Liver (tissue), 9 donors: ENCODE data around the gene ADO. TPM values are rescaled to one million over a fixed set of nuclear protein-coding genes. Genes with fewer than 3 reads are reported as not detected.

Source experiments
- DNase-seq: peaks from one replicate; pipeline ENCODE4 v3.0.0-alpha.2; 2017; ENCODE audit warnings: low spot score
- H3K27ac ChIP-seq, 2 donors: one replicate each; pipeline ENCODE4 v1.7.0; 2013; ENCODE audit warnings: inconsistent platforms in 2 of 2, low read length in 2 of 2, control low read depth in 1 of 2, low read depth in 1 of 2, mild to moderate bottlenecking in 1 of 2
- H3K27me3 ChIP-seq, 4 donors: one replicate each; pipeline versions ENCODE4 v1.6.1 to v1.7.0; 2013; ENCODE audit warnings: low read length in 3 of 4, inconsistent platforms in 1 of 4, mild to moderate bottlenecking in 1 of 4, moderate library complexity in 1 of 4; ENCODE audit not compliant: control insufficient read depth in 4 of 4, insufficient read depth in 4 of 4
- H3K36me3 ChIP-seq, 4 donors: one replicate each; pipeline versions ENCODE4 v1.6.1 to v1.7.0; 2013; ENCODE audit warnings: low read length in 3 of 4, mild to moderate bottlenecking in 3 of 4, low read depth in 1 of 4, moderate library complexity in 1 of 4; ENCODE audit not compliant: control insufficient read depth in 4 of 4, insufficient read depth in 3 of 4
- H3K4me1 ChIP-seq, 4 donors: one replicate each; pipeline versions ENCODE4 v1.6.1 to v1.7.0; 2013; ENCODE audit warnings: low read length in 3 of 4, mild to moderate bottlenecking in 3 of 4, moderate library complexity in 1 of 4; ENCODE audit not compliant: control insufficient read depth in 4 of 4, insufficient read depth in 4 of 4
- H3K4me3 ChIP-seq, 3 donors: one replicate each; pipeline versions ENCODE4 v1.6.1 to v1.7.0; 2013; ENCODE audit warnings: low read length in 3 of 3, control low read depth in 1 of 3, low read depth in 1 of 3, mild to moderate bottlenecking in 1 of 3
- H3K9ac ChIP-seq, 2 donors: one replicate each; pipeline ENCODE4 v1.7.0; 2013; ENCODE audit warnings: low read length in 2 of 2, mild to moderate bottlenecking in 2 of 2, moderate library complexity in 2 of 2, control low read depth in 1 of 2, low read depth in 1 of 2
- H3K9me3 ChIP-seq, 4 donors: one replicate each; pipeline versions ENCODE4 v1.6.1 to v1.7.0; 2013; ENCODE audit warnings: low read length in 3 of 4; ENCODE audit not compliant: control insufficient read depth in 4 of 4
- ATF3 ChIP-seq: IDR thresholded peaks from 2 replicates; pipeline ENCODE4 v1.6.1; 2016; ENCODE audit warnings: antibody characterized with exemption
- CTCF ChIP-seq: fragments of 150-350 bp; IDR thresholded peaks from 2 replicates; pipeline ENCODE4 v1.5.1; 2017; ENCODE audit warnings: improper control_type of control experiment, low read depth, low read length; ENCODE audit not compliant: missing input control
- EGR1 ChIP-seq, 2 donors: IDR thresholded peaks; 2 replicates each; pipeline ENCODE4 v1.6.1; 2016 to 2018; ENCODE audit warnings: antibody characterized with exemption in 2 of 2, low read depth in 2 of 2
- FOXA1 ChIP-seq: IDR thresholded peaks from 2 replicates; pipeline ENCODE4 v1.6.1; 2016; ENCODE audit warnings: antibody characterized with exemption
- FOXA2 ChIP-seq: IDR thresholded peaks from 2 replicates; pipeline ENCODE4 v1.6.1; 2016; ENCODE audit warnings: antibody characterized with exemption
- GABPA ChIP-seq, 2 donors: IDR thresholded peaks in 1 of 2; conservative IDR thresholded peaks in 1 of 2; 2 replicates each; pipeline ENCODE4 v1.6.1; 2016; ENCODE audit warnings: antibody characterized with exemption in 2 of 2, mild to moderate bottlenecking in 1 of 2, moderate library complexity in 1 of 2
- HNF4A ChIP-seq, 2 donors: conservative IDR thresholded peaks; 2 replicates each; pipeline ENCODE4 v1.6.1; 2016; ENCODE audit warnings: antibody characterized with exemption in 2 of 2, mild to moderate bottlenecking in 2 of 2
- HNF4G ChIP-seq: IDR thresholded peaks from 2 replicates; pipeline ENCODE4 v1.6.1; 2016; ENCODE audit warnings: antibody characterized with exemption
- JUND ChIP-seq, 2 donors: IDR thresholded peaks; 2 replicates each; pipeline ENCODE4 v1.6.1; 2016; ENCODE audit warnings: antibody characterized with exemption in 2 of 2
- MAX ChIP-seq: IDR thresholded peaks from 2 replicates; pipeline ENCODE4 v1.6.1; 2016; ENCODE audit warnings: antibody characterized with exemption
- RAD21 ChIP-seq, 2 donors: IDR thresholded peaks; 2 replicates each; pipeline ENCODE4 v1.6.1; 2016; ENCODE audit warnings: antibody characterized with exemption in 2 of 2, mild to moderate bottlenecking in 2 of 2
- RXRA ChIP-seq, 2 donors: IDR thresholded peaks; 2 replicates each; pipeline ENCODE4 v1.6.1; 2017 to 2018; ENCODE audit warnings: antibody characterized with exemption in 2 of 2, mild to moderate bottlenecking in 1 of 2
- SP1 ChIP-seq: IDR thresholded peaks from 2 replicates; pipeline ENCODE4 v1.6.1; 2018; ENCODE audit warnings: antibody characterized with exemption, mild to moderate bottlenecking
- YY1 ChIP-seq: IDR thresholded peaks from 2 replicates; pipeline ENCODE4 v1.6.1; 2016; ENCODE audit warnings: antibody characterized with exemption, mild to moderate bottlenecking
- ZBTB33 ChIP-seq: IDR thresholded peaks from 2 replicates; pipeline ENCODE4 v1.6.1; 2016; ENCODE audit warnings: antibody characterized with exemption
- WGBS: extraction: QIAGEN DNeasy Blood & Tissue Kit; methylation state at CpG from one replicate; pipeline ENCODE4 v1.1.7; 2013; 5-methylcytosine and 5-hydroxymethylcytosine counted together
- polyA plus RNA-seq, 2 donors: library from polyadenylated mRNA; stranded (reverse) in 1 of 2; unstranded in 1 of 2; fragments of 200-250 nt in 1 of 2; fragments of >200 nt in 1 of 2; fragmentation: Nextera tagmentation in 1 of 2; extraction: Ambion mirVana in 1 of 2; gene quantifications; one replicate each; pipeline versions ENCODE4 v1.2.1 to v1.2.3, GENCODE V29; 2013 to 2015
- total RNA-seq, 2 donors: library from RNA; depleted of rRNA; stranded (reverse); fragments of >200 nt; gene quantifications; one replicate each; pipeline ENCODE4 v1.2.3, GENCODE V29; 2014
- donor health status: healthy.
- donor health status: healthy.
- donor health status: healthy.
- donor health status: healthy.
- donor health status: healthy.

The ADO gene
- total and polyA plus RNA-seq, 4 donors = 1.4 to 6.7 (median 5.5) TPM

GRCh38 chr10:62795762-62796161 lies 8.8 kb upstream of the ADO start:
- WGBS = 94% methylated on average over 4 of the region's 4 CpGs
- Histone ChIP-seq H3K36me3 (no peaks in the 10 kb centered on the region), H3K4me3 (no peak overlapping the region), H3K27ac (no peak overlapping the region), H3K9ac (no peak overlapping the region), H3K4me1 (peaks cover 0 to 1% (median 0%) of the 10 kb centered on the region in 4 donors), H3K27me3 (peaks cover 0 to 17% (median 0%) of the 10 kb centered on the region in 4 donors), H3K9me3 (no peaks in the 10 kb centered on the region)
- no peak for DNase-seq
- TF ChIP-seq CTCF = no peak
- no peak for TF ChIP-seq EGR1 (IDR thresholded peaks at IDR 0.05; ENCODE audit: low read depth in 2 of 2)

- H3K4me3 ChIP-seq = no peak overlapping the region
- no peaks in the 10 kb centered on the region for H3K9me3 ChIP-seq
- peaks cover 0 to 17% (median 0%) of the 10 kb centered on the region in 4 donors for H3K27me3 ChIP-seq
- peaks cover 0 to 1% (median 0%) of the 10 kb centered on the region in 4 donors for H3K4me1 ChIP-seq
- TF ChIP-seq HNF4A (conservative IDR thresholded peaks at IDR 0.05) (no peak), JUND (IDR thresholded peaks at IDR 0.05) (no peak), RXRA (IDR thresholded peaks at IDR 0.05) (no peak), YY1 (no peak), GABPA (IDR thresholded peaks at IDR 0.05 in 1 of 2, conservative IDR thresholded peaks at IDR 0.05 in 1 of 2) (no peak), SP1 (no peak), ZBTB33 (no peak), FOXA2 (no peak), MAX (no peak), FOXA1 (no peak), HNF4G (no peak), EGR1 (IDR thresholded peaks at IDR 0.05; ENCODE audit: low read depth in 2 of 2) (no peak), RAD21 (IDR thresholded peaks at IDR 0.05) (no peak)
- 81% methylated on average over 3 of the region's 3 CpGs for WGBS
- H3K9ac ChIP-seq = no peak overlapping the region
- H3K36me3 ChIP-seq = no peaks in the 10 kb centered on the region
- DNase-seq = no peak
- H3K27ac ChIP-seq = no peak overlapping the region
Measured at GRCh38 chr10:62796896-62797295, 7.6 kb upstream of the ADO start.

- 93% methylated on average over 3 of the region's 3 CpGs for WGBS
- Histone ChIP-seq H3K9me3 (no peaks in the 10 kb centered on the region), H3K4me3 (no peak overlapping the region), H3K27me3 (peaks cover 0 to 11% (median 0%) of the 10 kb centered on the region in 4 donors), H3K27ac (no peak overlapping the region), H3K36me3 (no peaks in the 10 kb centered on the region), H3K9ac (no peak overlapping the region), H3K4me1 (peaks cover 5 to 24% (median 13%) of the 10 kb centered on the region in 4 donors)
- no peak for DNase-seq
- TF ChIP-seq ATF3 (no peak), HNF4A (conservative IDR thresholded peaks at IDR 0.05) (no peak), HNF4G (no peak)
Measured at GRCh38 chr10:62801871-62802270, 2.6 kb upstream of the ADO start.
